Bronchus fibroblast of lung (primary cell): Measurements from ENCODE around the gene TBC1D17. TPM values are rescaled to one million over a fixed set of nuclear protein-coding genes. Genes with fewer than 3 reads are reported as not detected.

Experiments
- total RNA-seq: library from RNA; depleted of rRNA; stranded (reverse); fragments of >200 nt; gene quantifications from 2 replicates; pipeline ENCODE4 v1.2.3, GENCODE V29; 2015

Gene TBC1D17
- total RNA-seq: 26.3 and 26.6 TPM in 2 replicates

DNA sequence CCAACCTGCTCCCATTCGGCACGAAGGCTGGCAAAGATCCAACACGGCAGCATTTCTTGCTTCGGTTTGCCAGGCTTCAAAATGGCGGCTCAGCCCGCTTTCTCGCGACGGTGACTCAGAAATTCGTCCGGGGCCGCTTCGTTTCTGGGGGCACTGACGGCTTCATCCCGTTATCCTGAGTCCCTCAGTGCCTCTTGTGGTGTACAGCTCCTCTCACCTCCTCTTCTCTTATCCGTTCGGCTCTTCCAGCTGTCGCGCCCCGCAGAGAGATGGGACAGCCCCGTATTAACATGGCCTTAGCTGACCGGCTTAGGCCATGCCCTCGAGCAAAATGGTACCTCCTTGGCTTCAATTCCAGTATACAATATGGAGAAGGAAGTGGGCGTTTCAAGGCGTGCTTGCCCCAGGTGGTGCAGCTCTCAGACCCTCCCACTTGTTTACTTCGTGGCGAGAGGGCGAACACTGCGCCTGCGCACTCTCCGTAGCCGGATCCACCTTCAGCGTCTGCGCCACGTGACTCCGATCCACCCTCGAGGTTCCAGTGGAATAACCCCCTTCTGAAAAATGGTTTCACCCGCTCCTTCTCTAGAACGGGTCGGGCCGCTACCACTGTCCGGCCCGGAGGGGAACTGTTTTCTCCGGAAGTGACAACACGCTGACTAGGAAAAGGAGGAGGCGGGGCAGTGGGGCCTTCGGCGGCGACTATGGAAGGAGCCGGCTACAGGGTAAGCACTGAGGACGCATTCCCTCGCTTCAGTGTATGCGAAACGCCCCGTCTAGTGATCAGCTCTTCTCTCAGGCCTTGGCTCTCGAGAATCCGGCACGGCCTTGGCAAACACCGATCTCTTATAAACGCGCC lies at the start of gene TBC1D17, which contains the start of gene AKT1S1:
TSS of gene TBC1D17 (plus strand) at position 683 of the 859 bp plus-strand sequence. CDS start at position 705, 22 bp downstream.
TSS of gene AKT1S1 (minus strand) at position 336 of the 859 bp plus-strand sequence. CDS start 4,060 bp downstream, outside the sequence.

GRCh38 chr19:49850487-49851342 lies 26.8 kb upstream of the TBC1D17 start, which contains the start of gene PTOV1:
TSS of gene PTOV1 (plus strand) at chr19:49851159.

GRCh38 chr19:49866933-49867782 lies 10.3 kb upstream of the TBC1D17 start, which contains the start of gene PNKP:
TSS of gene PNKP (minus strand) at chr19:49867576. CDS start at chr19:49867204, 372 bp downstream.

GRCh38 chr19:49896863-49897621 lies 19.5 kb downstream of the TBC1D17 start, which contains the start of gene IL4I1:
TSS of gene IL4I1 (minus strand) at chr19:49896887. CDS start at chr19:49896160, 727 bp downstream.

DNA sequence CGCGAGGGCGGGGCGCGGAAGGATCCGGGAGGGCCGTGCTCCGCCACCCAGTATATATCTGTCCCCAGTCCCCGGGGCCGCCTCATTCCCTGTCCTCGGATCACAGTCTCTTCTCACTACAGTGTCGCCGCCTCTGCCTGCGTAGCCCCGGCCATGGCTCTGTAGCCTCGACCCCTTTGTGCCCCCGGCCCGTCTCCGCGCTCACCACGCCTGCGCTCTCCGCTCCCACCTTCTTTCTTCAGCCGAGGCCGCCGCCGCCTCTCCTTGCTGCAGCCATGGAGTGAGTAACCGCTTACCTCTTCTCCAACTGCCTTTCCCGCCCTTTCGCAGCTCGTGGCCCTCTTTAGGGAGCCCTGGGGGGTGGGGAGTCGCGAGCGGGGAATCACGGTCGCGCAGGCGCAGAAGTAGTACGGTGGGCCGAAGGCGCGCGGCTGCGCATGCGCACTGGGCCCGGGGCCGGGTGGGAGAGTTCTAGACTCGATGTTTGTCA lies 51.7 kb downstream of the TBC1D17 start, which contains the start of the genes ATF5 and NUP62:
TSS of gene ATF5 (plus strand) at position 85 of the 490 bp plus-strand sequence. CDS start 1,646 bp downstream, outside the sequence.
TSS of gene NUP62 (minus strand) at position 384 of the 490 bp plus-strand sequence. CDS start 19,697 bp downstream, outside the sequence.

Other genes starting within 250 kb of the TBC1D17 start
- 64.7 and 94.1 TPM in 2 replicates for gene RRAS, start 237.6 kb upstream of the TBC1D17 start, total RNA-seq
- 28.4 and 28.6 TPM in 2 replicates for gene SCAF1, start 235.5 kb upstream of the TBC1D17 start, total RNA-seq
- 94.8 and 99.3 TPM in 2 replicates for gene IRF3, start 211.8 kb upstream of the TBC1D17 start, total RNA-seq
- gene BCL2L12, start 211.8 kb upstream of the TBC1D17 start, total RNA-seq: 35.8 and 37.2 TPM in 2 replicates
- gene PRMT1, start 200.4 kb upstream of the TBC1D17 start, total RNA-seq: 389 and 416 TPM in 2 replicates
- 0.67 and 0.74 TPM in 2 replicates for gene ADM5, start 188.1 kb upstream of the TBC1D17 start, total RNA-seq
- gene CPT1C, start 186.6 kb upstream of the TBC1D17 start, total RNA-seq: 17.7 and 19.3 TPM in 2 replicates
- not detected in 2 replicates for gene TSKS, start 114.4 kb upstream of the TBC1D17 start, total RNA-seq
- 136 and 142 TPM in 2 replicates for gene AP2A1, start 110.7 kb upstream of the TBC1D17 start, total RNA-seq
- gene FUZ, start 64.4 kb upstream of the TBC1D17 start, total RNA-seq: 30.1 and 31.8 TPM in 2 replicates
- 28.4 and 28.7 TPM in 2 replicates for gene MED25, start 59.4 kb upstream of the TBC1D17 start, total RNA-seq
- gene PTOV1, start 26.5 kb upstream of the TBC1D17 start, total RNA-seq: 96.3 and 103 TPM in 2 replicates
- gene PNKP, start 10.1 kb upstream of the TBC1D17 start, total RNA-seq: 45.2 and 49.8 TPM in 2 replicates
- gene AKT1S1, start 347 bp upstream of the TBC1D17 start, total RNA-seq: 32.9 and 33.5 TPM in 2 replicates
- 0.17 and 0.30 TPM in 2 replicates for gene IL4I1, start 19.2 kb downstream of the TBC1D17 start, total RNA-seq
- 17.0 and 18.6 TPM in 2 replicates for gene ATF5, start 51.5 kb downstream of the TBC1D17 start, total RNA-seq
- 57.1 and 57.3 TPM in 2 replicates for gene NUP62, start 51.8 kb downstream of the TBC1D17 start, total RNA-seq
- gene SIGLEC11, start 83.5 kb downstream of the TBC1D17 start, total RNA-seq: not detected in 2 replicates
- 25.9 and 28.2 TPM in 2 replicates for gene VRK3, start 147.7 kb downstream of the TBC1D17 start, total RNA-seq
- gene ZNF473, start 148.3 kb downstream of the TBC1D17 start, total RNA-seq: 5.4 TPM in 2 replicates